ENCODE measurements around the gene ZNF326. TPM values are rescaled to one million over a fixed set of nuclear protein-coding genes. Genes with fewer than 3 reads are reported as not detected.
A peak's percentile ranks its signal among the peaks of the same experiment; 100 is the strongest.

Gene ZNF326
- total and polyA plus RNA-seq, 2 of the 4 experiments (the other 2 are of a cell fraction) = 4.5 to 17.0 TPM

GRCh38 chr1:89975540-89976125 is 19.3 kb upstream of the ZNF326 start:
- Histone ChIP-seq H2AK9ac (replicated peaks; ENCODE audit: low read depth, low read length, poor library complexity) (no peak overlapping the region), H2BK20ac (ENCODE audit: low read depth, low read length) (0 out of 2 replicates have a peak overlapping the region, but pooled peaks have one; percentile 15), H3K9ac (ENCODE audit: low read depth, low read length) (no peak overlapping the region), H3K9me1 (ENCODE audit: insufficient read depth, low read length) (peaks cover 10% of the 10 kb centered on the region), H3K4ac (ENCODE audit: low read depth, low read length) (no peak overlapping the region; the same call in 1 of the 2 replicates), H4K20me1 (ENCODE audit: insufficient read depth, low read length) (no peaks in the 10 kb centered on the region), H3K9me3 (ENCODE audit: control insufficient read depth, insufficient read depth, low read length) (no peaks in the 10 kb centered on the region), H3K18ac (ENCODE audit: low read depth, low read length) (no peak overlapping the region; the same call in 1 of the 2 replicates), H2BK5ac (ENCODE audit: low read depth, low read length, poor library complexity, severe bottlenecking) (peak overlapping the region; percentile 18), H3K4me1 (ENCODE audit: control insufficient read depth, insufficient read depth, low read length) (peaks cover 15% of the 10 kb centered on the region), H3K4me2 (ENCODE audit: low read depth, low read length) (no peak overlapping the region), H3K79me1 (ENCODE audit: low read depth in 1 of 2, low read length in 2 of 2) (no peaks in the 10 kb centered on the region), H2AFZ (replicated peaks; ENCODE audit: low read length, poor library complexity) (no peak overlapping the region), H3K36me3 (ENCODE audit: control insufficient read depth, insufficient read depth, low read length) (no peaks in the 10 kb centered on the region), H2BK120ac (ENCODE audit: low read depth, low read length) (peak overlapping the region; percentile 41), H3K56ac (ENCODE audit: extremely low read depth, insufficient read depth, low read length) (0 out of 2 replicates have a peak overlapping the region, but pooled peaks have one; percentile 28), H3K27ac (ENCODE audit: insufficient read depth, low read length) (no peak overlapping the region; the same call in 1 of the 2 replicates), H3K14ac (replicated peaks; ENCODE audit: low read depth, low read length) (no peak overlapping the region), H3K23ac (ENCODE audit: low read depth, low read length) (no peak overlapping the region), H3K27me3 (ENCODE audit: control insufficient read depth, insufficient read depth, low read length) (no peaks in the 10 kb centered on the region), H4K91ac (ENCODE audit: insufficient read depth, low read depth, low read length) (peak overlapping the region; percentile 42; the same call in 1 of the 2 replicates), H3K4me3 (ENCODE audit: insufficient read depth, low read depth, low read length) (no peak overlapping the region), H4K5ac (ENCODE audit: low read depth, low read length) (no peak overlapping the region), H2AK5ac (ENCODE audit: low read depth, low read length) (no peak overlapping the region), H2BK15ac (ENCODE audit: low read depth, low read length) (peak overlapping the region; percentile 51; the same call in 1 of the 3 replicates), H4K8ac (ENCODE audit: low read depth in 2 of 2, low read length in 2 of 2) (peak overlapping the region; percentile 15 to 38; a peak in 2 of 4 replicates)
- WGBS, 2 experiments (ENCODE audit: extremely low coverage in 2 of 2, insufficient read length in 1 of 2) = no CpG with 5 or more reads among the region's 4 CpGs
- ChIA-PET POLR2A (ENCODE audit: unreplicated experiment) (no interaction called here), CTCF (interaction anchor here (0.8 to 1.4 kb wide), 3 partner anchors 65 to 171 kb away, joined by 3 read pairs; no protein-coding TSS in a partner anchor)
- dilution Hi-C loops (cut with HindIII; ENCODE audit: low sequenced_read_pairs, unreplicated experiment) = no loop called here
- in situ Hi-C loops (cut with MboI; ENCODE audit: low sequenced_read_pairs) = loop anchor here (25.0 kb wide), 1 partner anchor 488 kb away; no protein-coding TSS in a partner anchor
- ATAC-seq (ENCODE audit: low read depth) (peak; percentile 4), DNase-seq (no peak)
- intact Hi-C loops (cut with micrococcal nuclease) = no loop called here
- BruUV-seq (replicated peaks) = no TSS peak
- TF ChIP-seq POLR2A (IDR thresholded peaks at IDR 0.05; ENCODE audit: low read depth, low read length) = no peak
- TF ChIP-seq RCOR1 (IDR thresholded peaks at IDR 0.05; ENCODE audit: insufficient replicate concordance, low read length) = no peak
- TF ChIP-seq MAZ (IDR thresholded peaks at IDR 0.05; ENCODE audit: borderline replicate concordance, low read depth, low read length) = no peak
- no peak for TF ChIP-seq MAFK (IDR thresholded peaks at IDR 0.05; ENCODE audit: low read depth, low read length)
- no peak for TF ChIP-seq CEBPB (IDR thresholded peaks at IDR 0.05; ENCODE audit: low read depth, low read length)
- no peak for TF ChIP-seq NFE2L2 (IDR thresholded peaks at IDR 0.05; ENCODE audit: low read depth, low read length)
- TF ChIP-seq CHD1 (IDR thresholded peaks at IDR 0.05; ENCODE audit: low read depth, low read length) = no peak
- TF ChIP-seq BHLHE40 (IDR thresholded peaks at IDR 0.05; ENCODE audit: low read depth, low read length) = no peak
- no peak for TF ChIP-seq MXI1 (IDR thresholded peaks at IDR 0.05; ENCODE audit: borderline replicate concordance, low read depth, low read length)
- no peak for TF ChIP-seq FOS (IDR thresholded peaks at IDR 0.05; ENCODE audit: low read depth, low read length)
- TF ChIP-seq RFX5 (IDR thresholded peaks at IDR 0.05; ENCODE audit: low read depth, low read length) = no peak
- TF ChIP-seq, protein P1, sequence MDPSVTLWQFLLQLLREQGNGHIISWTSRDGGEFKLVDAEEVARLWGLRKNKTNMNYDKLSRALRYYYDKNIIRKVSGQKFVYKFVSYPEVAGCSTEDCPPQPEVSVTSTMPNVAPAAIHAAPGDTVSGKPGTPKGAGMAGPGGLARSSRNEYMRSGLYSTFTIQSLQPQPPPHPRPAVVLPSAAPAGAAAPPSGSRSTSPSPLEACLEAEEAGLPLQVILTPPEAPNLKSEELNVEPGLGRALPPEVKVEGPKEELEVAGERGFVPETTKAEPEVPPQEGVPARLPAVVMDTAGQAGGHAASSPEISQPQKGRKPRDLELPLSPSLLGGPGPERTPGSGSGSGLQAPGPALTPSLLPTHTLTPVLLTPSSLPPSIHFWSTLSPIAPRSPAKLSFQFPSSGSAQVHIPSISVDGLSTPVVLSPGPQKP (IDR thresholded peaks at IDR 0.05; ENCODE audit: borderline replicate concordance, low read depth, low read length) = no peak
- TF ChIP-seq, protein P2, sequence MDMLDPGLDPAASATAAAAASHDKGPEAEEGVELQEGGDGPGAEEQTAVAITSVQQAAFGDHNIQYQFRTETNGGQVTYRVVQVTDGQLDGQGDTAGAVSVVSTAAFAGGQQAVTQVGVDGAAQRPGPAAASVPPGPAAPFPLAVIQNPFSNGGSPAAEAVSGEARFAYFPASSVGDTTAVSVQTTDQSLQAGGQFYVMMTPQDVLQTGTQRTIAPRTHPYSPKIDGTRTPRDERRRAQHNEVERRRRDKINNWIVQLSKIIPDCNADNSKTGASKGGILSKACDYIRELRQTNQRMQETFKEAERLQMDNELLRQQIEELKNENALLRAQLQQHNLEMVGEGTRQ (IDR thresholded peaks at IDR 0.05; ENCODE audit: low read depth, low read length) = no peak
- TF ChIP-seq CTCF (conservative IDR thresholded peaks at IDR 0.05; ENCODE audit: low read depth, low read length) = no peak
- TF ChIP-seq SMC3 (IDR thresholded peaks at IDR 0.05; ENCODE audit: low read depth, low read length) = no peak
